ENCODE data around the gene CSMD2. TPM values are rescaled to one million over a fixed set of nuclear protein-coding genes. Genes with fewer than 3 reads are reported as not detected.

CSMD2 gene
- total RNA-seq, 4 donors from 2014 or later, result 0.16 to 1.00 (median 0.27) TPM; not detected in 1

DNA sequence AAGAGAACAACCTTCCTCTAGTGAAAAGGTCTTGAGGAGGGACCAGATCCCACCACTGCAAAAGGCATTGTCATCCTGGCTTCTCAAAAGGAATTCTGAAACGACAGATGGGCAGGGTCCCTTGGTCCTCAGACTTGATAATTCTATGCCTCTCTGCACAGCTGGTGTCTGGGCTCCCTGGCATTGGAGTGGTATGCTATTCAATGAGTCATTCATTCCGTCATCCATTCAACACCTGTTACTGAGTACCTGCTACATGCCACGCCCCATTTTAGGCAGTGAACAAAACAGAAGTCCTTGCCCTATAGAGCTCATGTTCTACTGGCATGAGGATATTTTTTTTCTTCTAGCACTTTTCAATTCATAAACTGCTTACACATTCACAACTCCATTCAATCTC is 347.0 kb downstream of the CSMD2 start:
- intact Hi-C loops (cut with DNase I; ENCODE audit: low total_unique reads), result no loop called here
- H3K27me3 ChIP-seq, result peaks cover 8% of the 10 kb centered on the region
- no peak overlapping the region for H3K4me3 ChIP-seq
- TF ChIP-seq, protein P1, sequence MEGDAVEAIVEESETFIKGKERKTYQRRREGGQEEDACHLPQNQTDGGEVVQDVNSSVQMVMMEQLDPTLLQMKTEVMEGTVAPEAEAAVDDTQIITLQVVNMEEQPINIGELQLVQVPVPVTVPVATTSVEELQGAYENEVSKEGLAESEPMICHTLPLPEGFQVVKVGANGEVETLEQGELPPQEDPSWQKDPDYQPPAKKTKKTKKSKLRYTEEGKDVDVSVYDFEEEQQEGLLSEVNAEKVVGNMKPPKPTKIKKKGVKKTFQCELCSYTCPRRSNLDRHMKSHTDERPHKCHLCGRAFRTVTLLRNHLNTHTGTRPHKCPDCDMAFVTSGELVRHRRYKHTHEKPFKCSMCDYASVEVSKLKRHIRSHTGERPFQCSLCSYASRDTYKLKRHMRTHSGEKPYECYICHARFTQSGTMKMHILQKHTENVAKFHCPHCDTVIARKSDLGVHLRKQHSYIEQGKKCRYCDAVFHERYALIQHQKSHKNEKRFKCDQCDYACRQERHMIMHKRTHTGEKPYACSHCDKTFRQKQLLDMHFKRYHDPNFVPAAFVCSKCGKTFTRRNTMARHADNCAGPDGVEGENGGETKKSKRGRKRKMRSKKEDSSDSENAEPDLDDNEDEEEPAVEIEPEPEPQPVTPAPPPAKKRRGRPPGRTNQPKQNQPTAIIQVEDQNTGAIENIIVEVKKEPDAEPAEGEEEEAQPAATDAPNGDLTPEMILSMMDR (IDR thresholded peaks at IDR 0.05), result no peak
- TF ChIP-seq POLR2A (IDR thresholded peaks at IDR 0.05), result no peak
- H3K4me1 ChIP-seq, result no peaks in the 10 kb centered on the region
- H3K9me3 ChIP-seq, result no peaks in the 10 kb centered on the region
- H3K27ac ChIP-seq, result no peak overlapping the region
- 43 to 60% methylated on average over 3 of the region's 3 CpGs for WGBS, 2 donors (ENCODE audit: low coverage in 1 of 2)
- in situ Hi-C loops (cut with MboI; ENCODE audit: low pct_ligation_motif_present in 1 of 4, low pct_unique_long_range_greater_than_20kb in 1 of 4, low sequenced_read_pairs in 3 of 4), result no loop called here
- no peaks in the 10 kb centered on the region for H3K36me3 ChIP-seq
- DNase-seq, result no peak

DNA sequence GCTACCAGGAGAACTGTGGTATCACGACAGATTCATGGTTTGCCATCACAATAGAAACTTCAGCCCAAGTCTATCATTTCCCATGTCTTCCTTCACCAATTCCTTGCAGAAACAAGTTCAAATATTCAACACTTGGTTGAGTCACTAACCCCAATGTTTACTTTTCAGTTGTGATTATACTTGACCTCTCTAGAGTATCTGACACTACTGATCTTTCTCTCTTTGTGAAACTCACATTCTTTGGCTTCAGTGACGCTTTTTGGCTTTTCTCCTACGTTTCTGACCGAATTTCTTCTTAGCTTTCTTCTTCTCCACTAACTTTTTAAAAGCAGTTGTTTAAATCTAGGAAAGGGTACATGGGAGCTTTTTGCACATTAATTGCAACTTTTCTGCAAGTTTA is 350.0 kb downstream of the CSMD2 start:
- Histone ChIP-seq H3K9me3 (no peaks in the 10 kb centered on the region), H3K27me3 (peaks cover 6% of the 10 kb centered on the region), H3K27ac (no peak overlapping the region), H3K4me3 (no peak overlapping the region), H3K4me1 (no peaks in the 10 kb centered on the region), H3K36me3 (no peaks in the 10 kb centered on the region)
- DNase-seq, result no peak
- in situ Hi-C loops (cut with MboI; ENCODE audit: low pct_ligation_motif_present in 1 of 4, low pct_unique_long_range_greater_than_20kb in 1 of 4, low sequenced_read_pairs in 3 of 4) (no loop called here), intact Hi-C loops (cut with DNase I; ENCODE audit: low total_unique reads) (no loop called here)
- 54 to 62% methylated on average over 4 of the region's 4 CpGs for WGBS, 2 donors (ENCODE audit: low coverage in 1 of 2)
- TF ChIP-seq POLR2A (IDR thresholded peaks at IDR 0.05) (no peak), POLR2AphosphoS5 (IDR thresholded peaks at IDR 0.05) (no peak), EP300 (IDR thresholded peaks at IDR 0.05; ENCODE audit: low read depth) (no peak)
- TF ChIP-seq, protein P1 (IDR thresholded peaks at IDR 0.05), result no peak

DNA sequence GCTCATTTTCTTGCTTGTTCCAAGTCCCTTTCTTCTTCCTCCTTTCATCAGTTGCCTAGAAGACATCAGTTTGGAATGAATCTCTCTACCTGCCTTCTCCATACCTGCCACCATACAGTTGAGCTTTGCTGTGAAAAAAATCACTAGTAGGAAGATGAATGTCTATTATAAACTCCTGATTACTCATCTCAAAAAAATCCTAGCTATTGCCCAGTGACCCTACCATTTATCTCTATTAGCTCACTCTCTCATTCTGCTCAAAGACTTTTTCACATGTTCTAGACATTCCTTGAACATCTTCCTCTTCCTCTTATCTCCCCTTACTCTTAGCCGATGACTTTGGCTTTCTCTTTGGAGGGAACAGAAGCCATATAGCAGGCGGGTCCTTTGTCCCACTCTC is 350.9 kb downstream of the CSMD2 start:
- TF ChIP-seq POLR2A (IDR thresholded peaks at IDR 0.05), result no peak
- TF ChIP-seq, protein P1 (IDR thresholded peaks at IDR 0.05), result no peak
- no peak for TF ChIP-seq EP300 (IDR thresholded peaks at IDR 0.05; ENCODE audit: low read depth)
- TF ChIP-seq POLR2AphosphoS5 (IDR thresholded peaks at IDR 0.05), result no peak
- in situ Hi-C loops (cut with MboI; ENCODE audit: low pct_ligation_motif_present in 1 of 4, low pct_unique_long_range_greater_than_20kb in 1 of 4, low sequenced_read_pairs in 3 of 4) (no loop called here), intact Hi-C loops (cut with DNase I; ENCODE audit: low total_unique reads) (no loop called here)
- no peak overlapping the region for H3K27ac ChIP-seq
- H3K9me3 ChIP-seq, result peaks cover 2 to 5% of the 10 kb centered on the region in 2 donors
- WGBS, 2 donors (ENCODE audit: low coverage in 1 of 2), result 93 to 96% methylated on average over 2 of the region's 2 CpGs
- no peak overlapping the region for H3K4me3 ChIP-seq
- DNase-seq, result no peak
- H3K36me3 ChIP-seq, result no peaks in the 10 kb centered on the region
- H3K27me3 ChIP-seq, result peaks cover 6% of the 10 kb centered on the region
- no peaks in the 10 kb centered on the region for H3K4me1 ChIP-seq

DNA sequence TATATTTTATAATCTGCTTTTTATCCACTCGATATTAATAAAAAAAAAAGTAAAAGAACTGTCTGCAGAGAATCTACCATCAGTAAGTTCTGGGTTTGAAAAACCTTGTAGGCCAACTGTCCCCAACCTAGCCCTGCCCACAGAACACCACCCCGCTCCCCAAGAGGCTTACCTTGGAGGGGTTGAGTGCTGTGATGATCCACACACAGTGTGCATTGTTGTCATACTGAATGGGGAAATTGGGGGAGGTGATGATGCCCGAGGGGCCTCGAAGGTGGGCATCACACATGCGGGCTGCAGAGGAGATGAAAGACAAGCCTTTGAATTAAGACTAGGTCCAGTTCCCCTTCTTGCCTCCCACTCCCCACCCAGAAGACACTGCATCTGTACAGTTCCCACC is 354.5 kb downstream of the CSMD2 start:
- no peaks in the 10 kb centered on the region for H3K36me3 ChIP-seq
- no peaks in the 10 kb centered on the region for H3K4me1 ChIP-seq
- 77 to 89% methylated on average over 5 of the region's 5 CpGs for WGBS, 2 donors (ENCODE audit: low coverage in 1 of 2)
- TF ChIP-seq, protein P1 (IDR thresholded peaks at IDR 0.05), result no peak
- TF ChIP-seq EP300 (IDR thresholded peaks at IDR 0.05; ENCODE audit: low read depth), result no peak
- TF ChIP-seq POLR2AphosphoS5 (IDR thresholded peaks at IDR 0.05), result no peak
- TF ChIP-seq POLR2A (IDR thresholded peaks at IDR 0.05), result no peak
- H3K9me3 ChIP-seq, result peaks cover 13 to 16% of the 10 kb centered on the region in 2 donors
- no peak for DNase-seq
- in situ Hi-C loops (cut with MboI; ENCODE audit: low pct_ligation_motif_present in 1 of 4, low pct_unique_long_range_greater_than_20kb in 1 of 4, low sequenced_read_pairs in 3 of 4) (no loop called here), intact Hi-C loops (cut with DNase I; ENCODE audit: low total_unique reads) (no loop called here)
- no peak overlapping the region for H3K4me3 ChIP-seq
- no peaks in the 10 kb centered on the region for H3K27me3 ChIP-seq
- no peak overlapping the region for H3K27ac ChIP-seq

Data from transverse colon (tissue), 4 donors.